Suppressor macrophage treated with lipopolysaccharide for 1 hour (primary cell): ENCODE data around the gene ZNF708.
"Not testable (repeated sequence)": the region's sequence is repeated elsewhere in the genome, so short reads cannot be mapped to it uniquely, and the experiment has no call there.

Source experiments
- DNase-seq, 3 donors: peaks; one replicate each; pipeline ENCODE4 v3.0.0-alpha.2; 2020 to 2022

The ZNF708 gene

GRCh38 chr19:21259421-21260124, 69.6 kb downstream of the ZNF708 start:
- DNase-seq, result not testable (repeated sequence)

GRCh38 chr19:21256722-21257121, 72.5 kb downstream of the ZNF708 start:
- no peak for DNase-seq
